Natural killer cell (primary cell): ENCODE data around the gene TRAF3IP1. TPM values are rescaled to one million over a fixed set of nuclear protein-coding genes. Genes with fewer than 3 reads are reported as not detected.

Source experiments
- ATAC-seq, 3 donors: fragments of 150-1000 bp in 2 of 3; fragments of 200-7000 bp in 1 of 3; cut with Tn5 transposase; 1 replicate in 1 of 3; 2 replicates in 2 of 3; pipeline ENCODE4 v1.10.0; 2021; ENCODE audit warnings: mild to moderate bottlenecking in 2 of 3, moderate library complexity in 2 of 3
- DNase-seq, 2 donors: peaks; one replicate each; pipeline versions ENCODE4 v3.0.0 to v3.0.0-alpha.2; 2013 to 2021; ENCODE audit warnings: mixed read lengths in 1 of 2
- H3K27ac ChIP-seq: one replicate; pipeline ENCODE4 v1.5.1; 2013; ENCODE audit warnings: mild to moderate bottlenecking, low read length
- H3K27me3 ChIP-seq: one replicate; pipeline ENCODE4 v1.6.1; 2013; ENCODE audit warnings: low read length; ENCODE audit not compliant: control insufficient read depth, insufficient read depth
- H3K36me3 ChIP-seq: one replicate; pipeline ENCODE4 v1.6.1; 2013; ENCODE audit warnings: low read length; ENCODE audit not compliant: control insufficient read depth, insufficient read depth
- H3K4me1 ChIP-seq: one replicate; pipeline ENCODE4 v1.6.1; 2013; ENCODE audit warnings: low read length; ENCODE audit not compliant: control insufficient read depth, insufficient read depth
- H3K4me3 ChIP-seq: one replicate; pipeline ENCODE4 v1.5.1; 2013; ENCODE audit warnings: low read length
- H3K9me3 ChIP-seq: one replicate; pipeline ENCODE4 v1.6.1; 2013; ENCODE audit warnings: low read length; ENCODE audit not compliant: control insufficient read depth, insufficient read depth
- H3K27ac Mint-ChIP-seq, 2 donors: one replicate each; pipeline ENCODE4 v1.8.0; 2022; ENCODE audit warnings: mild to moderate bottlenecking in 2 of 2, mixed read lengths in 2 of 2, moderate library complexity in 1 of 2
- H3K27me3 Mint-ChIP-seq, 2 donors: one replicate each; pipeline ENCODE4 v1.8.0; 2022; ENCODE audit warnings: low read depth in 2 of 2, mixed read lengths in 2 of 2
- H3K36me3 Mint-ChIP-seq: one replicate; pipeline ENCODE4 v1.8.0; 2022; ENCODE audit warnings: mixed read lengths
- H3K4me1 Mint-ChIP-seq, 2 donors: one replicate each; pipeline ENCODE4 v1.8.0; 2022; ENCODE audit warnings: mixed read lengths in 2 of 2
- H3K4me3 Mint-ChIP-seq: one replicate; pipeline ENCODE4 v1.8.0; 2022; ENCODE audit warnings: mild to moderate bottlenecking, moderate library complexity, mixed read lengths
- H3K9me3 Mint-ChIP-seq, 2 donors: one replicate each; pipeline ENCODE4 v1.8.0; 2022; ENCODE audit warnings: mixed read lengths in 2 of 2
- CTCF ChIP-seq: fragments of 200-600 bp; IDR thresholded peaks from one replicate; pipeline ENCODE4 v1.8.0; 2022; ENCODE audit warnings: antibody characterized with exemption
- WGBS: methylation state at CpG from one replicate; pipeline ENCODE4 v1.1.7; 2013; ENCODE audit warnings: missing lambda C conversion rate; ENCODE audit not compliant: insufficient coverage; 5-methylcytosine and 5-hydroxymethylcytosine counted together
- intact Hi-C: fragments of 100-400 bp; cut with micrococcal nuclease; formaldehyde crosslinking; loops from one replicate; pipeline ENCODE4 v1.14.2; 2022
- total RNA-seq, 4 donors: library from RNA; stranded (reverse); fragments of 120-200 nt in 1 of 4; gene quantifications; one replicate each; pipeline versions ENCODE4 v1.2.3 to v1.2.4, GENCODE V29; 2013 to 2022

TRAF3IP1 gene
- total RNA-seq, 3 donors from 2014 or later (not counting 1 experiment from before 2014, with no cell fraction given) = 9.7 to 11.9 (median 11.3) TPM

GRCh38 chr2:238389988-238390589 is 69.8 kb downstream of the TRAF3IP1 start:
- Mint-ChIP-seq H3K4me1 (peaks cover 10% of the 10 kb centered on the region in 2 donors), H3K27ac (no peak overlapping the region), H3K27me3 (no peaks in the 10 kb centered on the region), H3K9me3 (no peaks in the 10 kb centered on the region), H3K4me3 (no peak overlapping the region), H3K36me3 (no peaks in the 10 kb centered on the region)
- Histone ChIP-seq H3K27ac (no peak overlapping the region), H3K27me3 (no peaks in the 10 kb centered on the region), H3K4me3 (no peak overlapping the region), H3K36me3 (no peaks in the 10 kb centered on the region), H3K9me3 (no peaks in the 10 kb centered on the region), H3K4me1 (peaks cover 11% of the 10 kb centered on the region)
- intact Hi-C loops = no loop called here
- WGBS = 54% methylated on average over 9 of the region's 10 CpGs
- no peak for TF ChIP-seq CTCF
- no peak for ATAC-seq
- DNase-seq = no peak

GRCh38 chr2:238391042-238391689 is 70.8 kb downstream of the TRAF3IP1 start:
- Mint-ChIP-seq H3K27ac (no peak overlapping the region), H3K4me3 (no peak overlapping the region), H3K9me3 (no peaks in the 10 kb centered on the region), H3K4me1 (peaks cover 10% of the 10 kb centered on the region in 2 donors), H3K27me3 (no peaks in the 10 kb centered on the region), H3K36me3 (no peaks in the 10 kb centered on the region)
- Histone ChIP-seq H3K27me3 (no peaks in the 10 kb centered on the region), H3K4me1 (peaks cover 11% of the 10 kb centered on the region), H3K36me3 (no peaks in the 10 kb centered on the region), H3K27ac (no peak overlapping the region), H3K4me3 (no peak overlapping the region), H3K9me3 (no peaks in the 10 kb centered on the region)
- TF ChIP-seq CTCF = no peak
- 92% methylated on average over 5 of the region's 6 CpGs for WGBS
- intact Hi-C loops = no loop called here
- ATAC-seq (no peak), DNase-seq (no peak)

GRCh38 chr2:238396663-238397062 is 76.3 kb downstream of the TRAF3IP1 start:
- H3K27ac ChIP-seq = no peak overlapping the region
- WGBS = 98% methylated on average over 7 of the region's 7 CpGs
- no peaks in the 10 kb centered on the region for H3K36me3 Mint-ChIP-seq
- intact Hi-C loops = no loop called here
- no peak overlapping the region for H3K4me3 Mint-ChIP-seq
- H3K9me3 ChIP-seq = no peaks in the 10 kb centered on the region
- no peak overlapping the region for H3K4me3 ChIP-seq
- no peak overlapping the region for H3K27ac Mint-ChIP-seq
- DNase-seq = no peak
- ATAC-seq = no peak
- no peaks in the 10 kb centered on the region for H3K4me1 Mint-ChIP-seq
- H3K27me3 ChIP-seq = no peaks in the 10 kb centered on the region
- H3K4me1 ChIP-seq = no peaks in the 10 kb centered on the region
- H3K27me3 Mint-ChIP-seq = no peaks in the 10 kb centered on the region
- no peak for TF ChIP-seq CTCF
- H3K9me3 Mint-ChIP-seq = no peaks in the 10 kb centered on the region
- no peaks in the 10 kb centered on the region for H3K36me3 ChIP-seq

- H3K27ac ChIP-seq = no peak overlapping the region
- 97% methylated on average over 11 of the region's 14 CpGs for WGBS
- H3K27ac Mint-ChIP-seq = no peak overlapping the region
- no peaks in the 10 kb centered on the region for H3K27me3 Mint-ChIP-seq
- H3K4me1 Mint-ChIP-seq = no peaks in the 10 kb centered on the region
- no peaks in the 10 kb centered on the region for H3K27me3 ChIP-seq
- H3K9me3 ChIP-seq = no peaks in the 10 kb centered on the region
- no peak for ATAC-seq
- no peaks in the 10 kb centered on the region for H3K36me3 Mint-ChIP-seq
- no peaks in the 10 kb centered on the region for H3K9me3 Mint-ChIP-seq
- DNase-seq = no peak
- intact Hi-C loops = no loop called here
- TF ChIP-seq CTCF = no peak
- no peaks in the 10 kb centered on the region for H3K36me3 ChIP-seq
- no peaks in the 10 kb centered on the region for H3K4me1 ChIP-seq
- H3K4me3 ChIP-seq = no peak overlapping the region
- no peak overlapping the region for H3K4me3 Mint-ChIP-seq
These were observed 77.0 kb downstream of the TRAF3IP1 start for GRCh38 chr2:238397356-238397755.
